Stimulated activated CD4-positive, alpha-beta T cell treated with anti-CD3 and anti-CD28 coated beads, Interleukin-1b, Interleukin-23, amount 100 ng/mL, for 24 hours (primary cell): ENCODE results near the gene C5orf24.
"Not testable (repeated sequence)": the region's sequence is repeated elsewhere in the genome, so short reads cannot be mapped to it uniquely, and the experiment has no call there.

ENCODE experiments used
- DNase-seq, 4 experiments: peaks; one replicate each; pipeline ENCODE4 v3.0.0-alpha.2; 2020; ENCODE audit warnings: low read depth in 4 of 4, low spot score in 1 of 4

C5orf24 gene

GRCh38 chr5:134856465-134856864, 10.7 kb downstream of the C5orf24 start:
- not testable (repeated sequence) for DNase-seq

GRCh38 chr5:134857401-134857800, 11.6 kb downstream of the C5orf24 start:
- no peak for DNase-seq

- DNase-seq, result no peak
Observed at GRCh38 chr5:134864707-134865106, 18.9 kb downstream of the C5orf24 start.

GRCh38 chr5:134873494-134873893, 27.7 kb downstream of the C5orf24 start:
- no peak for DNase-seq

- DNase-seq, result peak; percentile 40 to 70 (median 62)
Observed at GRCh38 chr5:134873987-134874830, 28.4 kb downstream of the C5orf24 start, which contains the start of gene TXNDC15. Gene TXNDC15 (plus strand): TSS chr5:134874371. CDS start chr5:134874428, 57 bp downstream.

GRCh38 chr5:134874831-134875655, 29.3 kb downstream of the C5orf24 start:
- DNase-seq, result peak; percentile 5 to 27 (median 20)

GRCh38 chr5:134877159-134877558, 31.4 kb downstream of the C5orf24 start:
- DNase-seq, result no peak

- DNase-seq, result no peak
Observed at GRCh38 chr5:134878403-134878802, 32.6 kb downstream of the C5orf24 start.

GRCh38 chr5:134879456-134879855, 33.7 kb downstream of the C5orf24 start:
- no peak for DNase-seq

GRCh38 chr5:134880937-134881336, 35.2 kb downstream of the C5orf24 start:
- not testable (repeated sequence) for DNase-seq

- not testable (repeated sequence) for DNase-seq
Observed at GRCh38 chr5:134881711-134882110, 35.9 kb downstream of the C5orf24 start.

- no peak for DNase-seq
Observed at GRCh38 chr5:134887593-134888159, 41.9 kb downstream of the C5orf24 start.

GRCh38 chr5:134889335-134889734, 43.6 kb downstream of the C5orf24 start:
- DNase-seq, result no peak

GRCh38 chr5:134891473-134891872, 45.7 kb downstream of the C5orf24 start:
- DNase-seq, result no peak

GRCh38 chr5:134892282-134892681, 46.5 kb downstream of the C5orf24 start:
- no peak for DNase-seq

GRCh38 chr5:134892926-134893325, 47.2 kb downstream of the C5orf24 start:
- DNase-seq, result no peak

GRCh38 chr5:134893748-134894505, 48.2 kb downstream of the C5orf24 start:
- DNase-seq, result no peak

GRCh38 chr5:134902071-134902801, 56.5 kb downstream of the C5orf24 start:
- DNase-seq, result no peak

- DNase-seq, result peak; percentile 78 to 90 (median 82)
Observed at GRCh38 chr5:134904610-134905245, 59.0 kb downstream of the C5orf24 start, which contains the start of gene PCBD2. Gene PCBD2 (plus strand): TSS chr5:134905131. CDS start chr5:134905140, 9 bp downstream.
